Activated T-cell treated with anti-CD3 and anti-CD28 coated beads, Interleukin-2, amount 50 U/mL, for 24 hours (primary cell): ENCODE data around the gene MRPL20.

Experiments
- DNase-seq: peaks from one replicate; pipeline ENCODE4 v3.0.0-alpha.2; 2020
- H3K27ac Mint-ChIP-seq: 2 replicates; pipeline ENCODE4 v1.8.0; 2020; ENCODE audit warnings: mild to moderate bottlenecking, mixed read lengths
- H3K27me3 Mint-ChIP-seq: 2 replicates; pipeline ENCODE4 v1.8.0; 2020; ENCODE audit warnings: mixed read lengths
- H3K36me3 Mint-ChIP-seq: 2 replicates; pipeline ENCODE4 v1.8.0; 2020; ENCODE audit warnings: low read depth, mixed read lengths
- H3K4me1 Mint-ChIP-seq: 2 replicates; pipeline ENCODE4 v1.8.0; 2020; ENCODE audit warnings: low read depth, mixed read lengths
- H3K4me3 Mint-ChIP-seq: 2 replicates; pipeline ENCODE4 v1.8.0; 2020; ENCODE audit warnings: mild to moderate bottlenecking, moderate library complexity, mixed read lengths
- H3K9me3 Mint-ChIP-seq: 2 replicates; pipeline ENCODE4 v1.8.0; 2020; ENCODE audit warnings: mixed read lengths

The MRPL20 gene

DNA sequence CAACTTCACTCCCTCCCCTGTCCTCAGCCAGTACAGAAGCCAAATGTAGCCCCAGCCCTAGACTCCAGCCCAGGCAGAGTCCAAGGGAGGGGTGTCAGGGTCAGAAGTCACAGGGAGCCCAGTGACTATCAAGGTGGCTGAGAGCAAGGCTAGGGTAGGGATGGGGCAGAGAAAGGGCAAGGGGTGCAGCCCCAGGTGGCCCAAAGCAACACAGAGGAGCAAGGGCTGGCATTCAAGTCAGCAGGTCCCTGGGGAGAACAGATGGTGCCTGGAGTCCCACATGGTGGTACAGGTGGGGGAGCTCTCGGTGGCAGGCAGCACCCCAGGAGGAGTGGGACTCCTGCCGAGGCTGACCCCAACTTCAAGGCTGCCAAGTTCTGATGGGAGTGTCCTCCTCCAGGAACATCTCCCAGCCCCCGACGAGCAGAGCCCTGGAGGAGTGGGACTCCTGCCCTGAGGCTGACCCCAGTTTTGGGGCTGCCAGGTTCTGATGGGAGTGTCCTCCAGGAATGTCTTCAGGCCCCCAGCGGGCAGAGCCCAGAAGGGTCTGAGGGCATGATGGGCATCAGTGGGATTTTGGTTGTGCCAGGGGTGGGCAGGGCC, 54.2 kb downstream of the MRPL20 start:
- Mint-ChIP-seq H3K27me3 (peaks cover 35% of the 10 kb centered on the region), H3K9me3 (no peaks in the 10 kb centered on the region), H3K4me3 (no peak overlapping the region), H3K4me1 (peaks cover 7% of the 10 kb centered on the region), H3K27ac (no peak overlapping the region), H3K36me3 (no peaks in the 10 kb centered on the region)
- DNase-seq, result no peak
